WI38 (cell line): ENCODE data around the gene LRTM2.

Experiments used
- H3K4me3 ChIP-seq: 2 replicates; pipeline ENCODE4 v1.5.1; 2011; ENCODE audit warnings: low read depth, mild to moderate bottlenecking, control low read depth, low read length
- TF ChIP-seq, protein P1 (sequence below): IDR thresholded peaks from 2 replicates; pipeline ENCODE4 v1.5.1; 2012; ENCODE audit warnings: low read depth, mild to moderate bottlenecking, control low read depth, low read length

Gene LRTM2

DNA sequence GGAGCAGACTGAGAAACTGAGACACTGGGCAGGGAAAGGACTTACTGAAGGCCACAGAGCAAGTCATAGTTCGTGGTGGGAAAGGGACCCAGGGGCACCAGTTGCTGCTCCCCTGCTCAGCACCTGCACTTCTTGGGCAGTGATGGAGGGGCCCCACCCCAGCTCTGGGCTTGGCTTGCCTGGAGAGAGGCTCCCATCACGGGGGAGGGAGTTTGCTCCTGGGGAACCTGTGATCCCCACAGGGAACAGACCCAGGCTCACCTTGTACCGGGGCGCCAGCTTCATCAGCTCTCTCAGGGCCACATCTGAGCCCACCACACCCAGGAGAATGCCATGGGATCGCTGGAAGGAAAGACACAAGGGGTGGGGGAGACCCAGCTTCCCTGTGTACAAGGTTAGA, 58.3 kb downstream of the LRTM2 start:
- TF ChIP-seq, protein P1, sequence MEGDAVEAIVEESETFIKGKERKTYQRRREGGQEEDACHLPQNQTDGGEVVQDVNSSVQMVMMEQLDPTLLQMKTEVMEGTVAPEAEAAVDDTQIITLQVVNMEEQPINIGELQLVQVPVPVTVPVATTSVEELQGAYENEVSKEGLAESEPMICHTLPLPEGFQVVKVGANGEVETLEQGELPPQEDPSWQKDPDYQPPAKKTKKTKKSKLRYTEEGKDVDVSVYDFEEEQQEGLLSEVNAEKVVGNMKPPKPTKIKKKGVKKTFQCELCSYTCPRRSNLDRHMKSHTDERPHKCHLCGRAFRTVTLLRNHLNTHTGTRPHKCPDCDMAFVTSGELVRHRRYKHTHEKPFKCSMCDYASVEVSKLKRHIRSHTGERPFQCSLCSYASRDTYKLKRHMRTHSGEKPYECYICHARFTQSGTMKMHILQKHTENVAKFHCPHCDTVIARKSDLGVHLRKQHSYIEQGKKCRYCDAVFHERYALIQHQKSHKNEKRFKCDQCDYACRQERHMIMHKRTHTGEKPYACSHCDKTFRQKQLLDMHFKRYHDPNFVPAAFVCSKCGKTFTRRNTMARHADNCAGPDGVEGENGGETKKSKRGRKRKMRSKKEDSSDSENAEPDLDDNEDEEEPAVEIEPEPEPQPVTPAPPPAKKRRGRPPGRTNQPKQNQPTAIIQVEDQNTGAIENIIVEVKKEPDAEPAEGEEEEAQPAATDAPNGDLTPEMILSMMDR, result no peak
- H3K4me3 ChIP-seq, result no peak overlapping the region

- no peak overlapping the region for H3K4me3 ChIP-seq
Observed at GRCh38 chr12:1879633-1880032, 59.3 kb downstream of the LRTM2 start.

GRCh38 chr12:1880153-1880845, 59.9 kb downstream of the LRTM2 start:
- H3K4me3 ChIP-seq, result no peak overlapping the region
- TF ChIP-seq, protein P1, result no peak

More at GRCh38 chr12:1879633-1880032, 59.3 kb downstream of the LRTM2 start:
- TF ChIP-seq, protein P1, result no peak

- TF ChIP-seq, protein P1, result no peak
- H3K4me3 ChIP-seq, result no peak overlapping the region
Observed at GRCh38 chr12:1880876-1881275, 60.5 kb downstream of the LRTM2 start.

- no peak overlapping the region for H3K4me3 ChIP-seq
- TF ChIP-seq, protein P1, result no peak
Observed at GRCh38 chr12:1881301-1881700, 60.9 kb downstream of the LRTM2 start.

DNA sequence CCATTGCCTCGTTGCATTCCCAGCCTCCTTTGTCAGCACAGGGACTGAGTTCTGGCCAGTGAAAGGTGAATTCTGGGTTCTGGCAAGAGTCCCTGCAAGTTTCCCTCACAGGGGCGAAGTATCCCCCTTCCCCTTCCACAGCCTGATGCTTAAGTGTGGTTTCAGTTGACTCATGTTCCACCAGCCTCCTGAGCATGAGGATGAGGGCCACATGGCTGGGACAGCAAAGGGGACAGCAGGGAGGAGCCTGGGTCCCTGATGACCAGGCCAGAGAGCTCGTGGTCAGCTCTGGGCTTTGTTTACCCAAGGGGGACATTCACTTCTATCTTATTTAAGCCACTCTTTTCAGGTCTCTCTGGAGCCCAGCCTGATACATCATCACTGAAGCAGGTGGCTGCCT, 61.6 kb downstream of the LRTM2 start:
- TF ChIP-seq, protein P1, result no peak
- H3K4me3 ChIP-seq, result no peak overlapping the region

- TF ChIP-seq, protein P1, result no peak
- H3K4me3 ChIP-seq, result no peak overlapping the region
Observed at GRCh38 chr12:1882405-1882804, 62.0 kb downstream of the LRTM2 start.
